Tibial nerve (tissue), 4 donors: ENCODE data around the gene C6orf47. TPM values are rescaled to one million over a fixed set of nuclear protein-coding genes. Genes with fewer than 3 reads are reported as not detected.

ENCODE experiments used
- DNase-seq, 2 donors: peaks; one replicate each; pipeline ENCODE4 v3.0.0-alpha.2; 2019; ENCODE audit warnings: low spot score in 2 of 2
- H3K27ac ChIP-seq, 4 donors: fragments of 200-600 bp; sonication (generic) in 3 of 4; one replicate each; pipeline ENCODE4 v1.5.1; 2017 to 2019; ENCODE audit warnings: mild to moderate bottlenecking in 1 of 4
- H3K27me3 ChIP-seq, 2 donors: fragments of 200-600 bp; sonication (generic) in 1 of 2; one replicate each; pipeline versions ENCODE4 v1.5.1 to v1.6.0; 2017 to 2019
- H3K36me3 ChIP-seq, 3 donors: fragments of 200-600 bp; sonication (generic); one replicate each; pipeline ENCODE4 v1.5.1; 2018 to 2019
- H3K4me1 ChIP-seq, 4 donors: fragments of 200-600 bp; sonication (generic) in 3 of 4; one replicate each; pipeline ENCODE4 v1.5.1; 2017 to 2019
- H3K4me3 ChIP-seq, 4 donors: fragments of 200-600 bp; sonication (generic) in 3 of 4; one replicate each; pipeline ENCODE4 v1.5.1; 2017 to 2019; ENCODE audit warnings: mild to moderate bottlenecking in 1 of 4, moderate library complexity in 1 of 4
- H3K9me3 ChIP-seq, 4 donors: fragments of 200-600 bp; sonication (generic) in 3 of 4; one replicate each; pipeline ENCODE4 v1.5.1; 2017 to 2019
- CTCF ChIP-seq, 5 experiments: fragments of 200-600 bp in 3 of 5; fragments of 450-650 bp in 2 of 5; sonication (generic) in 3 of 5; IDR thresholded peaks; one replicate each; pipeline ENCODE4 v1.5.1; 2016 to 2019; ENCODE audit warnings: antibody characterized with exemption in 5 of 5, mild to moderate bottlenecking in 3 of 5, moderate library complexity in 2 of 5
- EP300 ChIP-seq, 2 donors: sonication (generic); formaldehyde crosslinking; IDR thresholded peaks; one replicate each; pipeline ENCODE4 v1.6.1; 2017; ENCODE audit warnings: antibody characterized with exemption in 2 of 2, mild to moderate bottlenecking in 1 of 2
- POLR2A ChIP-seq, 2 donors: fragments of 450-650 bp; IDR thresholded peaks; one replicate each; pipeline ENCODE4 v1.6.1; 2017; ENCODE audit warnings: antibody characterized with exemption in 2 of 2, mild to moderate bottlenecking in 2 of 2, moderate library complexity in 2 of 2
- WGBS, 2 donors: methylation state at CpG; one replicate each; pipeline ENCODE4 v1.1.5; 2018; 5-methylcytosine and 5-hydroxymethylcytosine counted together
- total RNA-seq, 4 donors: library from RNA; depleted of rRNA; stranded (reverse); fragments of >200 nt; gene quantifications; one replicate each; pipeline ENCODE4 v1.1.0, GENCODE V29; 2016

The C6orf47 gene
- total RNA-seq, 4 donors from 2014 or later, result 13.8 to 23.3 (median 20.5) TPM

- Histone ChIP-seq H3K27ac (no peak within 1 kb of the TSS), H3K4me3 (no peak within 1 kb of the TSS), H3K9me3 (no peaks in the 10 kb centered on the region), H3K4me1 (peaks cover 0 to 27% (median 9%) of the 10 kb centered on the region in 4 donors), H3K36me3 (peaks cover 8 to 75% (median 46%) of the 10 kb centered on the region in 3 donors), H3K27me3 (no peaks in the 10 kb centered on the region)
- WGBS, 2 donors, result 84 to 86% methylated on average over 8 of the region's 8 CpGs
- no peak for DNase-seq
- no peak for TF ChIP-seq EP300 (IDR thresholded peaks at IDR 0.05)
- no peak for TF ChIP-seq POLR2A (IDR thresholded peaks at IDR 0.05)
- no peak for TF ChIP-seq CTCF (IDR thresholded peaks at IDR 0.05)
Observed at GRCh38 chr6:31669676-31670075, 9.1 kb upstream of the C6orf47 start, which contains the start of gene LY6G5B. Gene LY6G5B (plus strand): TSS chr6:31669976. CDS start chr6:31670951, 975 bp downstream.

- peaks cover 8 to 68% (median 31%) of the 10 kb centered on the region in 3 donors for H3K36me3 ChIP-seq
- H3K4me1 ChIP-seq, result peaks cover 0 to 57% (median 24%) of the 10 kb centered on the region in 4 donors
- H3K4me3 ChIP-seq, result peak overlapping the region; percentile 67 to 93 (median 87)
- H3K27ac ChIP-seq, result peak overlapping the region; percentile 60 to 99 (median 96)
- no peaks in the 10 kb centered on the region for H3K9me3 ChIP-seq
- no peak for DNase-seq
- WGBS, 2 donors, result 2 to 4% methylated on average over 15 of the region's 15 CpGs
- H3K27me3 ChIP-seq, result no peaks in the 10 kb centered on the region
- TF ChIP-seq POLR2A (IDR thresholded peaks at IDR 0.05) (no peak), EP300 (IDR thresholded peaks at IDR 0.05) (no peak), CTCF (IDR thresholded peaks at IDR 0.05) (no peak)
Observed at GRCh38 chr6:31666337-31666965, 5.9 kb upstream of the C6orf47 start.

GRCh38 chr6:31665501-31666336 is 5.1 kb upstream of the C6orf47 start, which contains the start of gene CSNK2B:
Gene CSNK2B (plus strand): TSS chr6:31666080. CDS start chr6:31666832, 752 bp downstream.
- H3K4me3 ChIP-seq, result peak within 1 kb of the TSS; percentile 67 to 93 (median 87)
- peak within 1 kb of the TSS; percentile 60 to 99 (median 96) for H3K27ac ChIP-seq
- H3K36me3 ChIP-seq, result peaks cover 8 to 61% (median 23%) of the 10 kb centered on the region in 3 donors
- H3K9me3 ChIP-seq, result no peaks in the 10 kb centered on the region
- H3K27me3 ChIP-seq, result no peaks in the 10 kb centered on the region
- 0% methylated on average over 63 of the region's 63 CpGs for WGBS, 2 donors
- peak; percentile 97 to 98 for DNase-seq
- TF ChIP-seq CTCF (IDR thresholded peaks at IDR 0.05) (peak in 1 of 5 experiments; percentile 34), EP300 (IDR thresholded peaks at IDR 0.05) (peak; percentile 94 to 95), POLR2A (IDR thresholded peaks at IDR 0.05) (peak; percentile 73 to 86)
- H3K4me1 ChIP-seq, result peaks cover 0 to 64% (median 26%) of the 10 kb centered on the region in 4 donors

GRCh38 chr6:31664790-31665500 is 4.4 kb upstream of the C6orf47 start, which contains the start of gene GPANK1:
Gene GPANK1 (minus strand): TSS chr6:31664997. CDS start chr6:31664478, 519 bp downstream.
- H3K9me3 ChIP-seq, result no peaks in the 10 kb centered on the region
- DNase-seq, result peak; percentile 83 to 95

More at GRCh38 chr6:31664790-31665500, 4.4 kb upstream of the C6orf47 start, which contains the start of gene GPANK1:
- no peaks in the 10 kb centered on the region for H3K27me3 ChIP-seq
- peaks cover 0 to 65% (median 26%) of the 10 kb centered on the region in 4 donors for H3K4me1 ChIP-seq
- H3K36me3 ChIP-seq, result peaks cover 8 to 53% (median 17%) of the 10 kb centered on the region in 3 donors
- peak within 1 kb of the TSS; percentile 67 to 93 (median 87) for H3K4me3 ChIP-seq
- peak in 1 of 5 experiments; percentile 10 for TF ChIP-seq CTCF (IDR thresholded peaks at IDR 0.05)
- peak; percentile 62 to 69 for TF ChIP-seq POLR2A (IDR thresholded peaks at IDR 0.05)
- TF ChIP-seq EP300 (IDR thresholded peaks at IDR 0.05), result peak; percentile 58 to 92
- WGBS, 2 donors, result 1% methylated on average over 39 of the region's 39 CpGs
- H3K27ac ChIP-seq, result peak within 1 kb of the TSS; percentile 60 to 99 (median 96)
